ENCODE data around the gene ALDH1A2.
"Not testable (repeated sequence)": the region's sequence is repeated elsewhere in the genome, so short reads cannot be mapped to it uniquely, and the experiment has no call there.

The ALDH1A2 gene

DNA sequence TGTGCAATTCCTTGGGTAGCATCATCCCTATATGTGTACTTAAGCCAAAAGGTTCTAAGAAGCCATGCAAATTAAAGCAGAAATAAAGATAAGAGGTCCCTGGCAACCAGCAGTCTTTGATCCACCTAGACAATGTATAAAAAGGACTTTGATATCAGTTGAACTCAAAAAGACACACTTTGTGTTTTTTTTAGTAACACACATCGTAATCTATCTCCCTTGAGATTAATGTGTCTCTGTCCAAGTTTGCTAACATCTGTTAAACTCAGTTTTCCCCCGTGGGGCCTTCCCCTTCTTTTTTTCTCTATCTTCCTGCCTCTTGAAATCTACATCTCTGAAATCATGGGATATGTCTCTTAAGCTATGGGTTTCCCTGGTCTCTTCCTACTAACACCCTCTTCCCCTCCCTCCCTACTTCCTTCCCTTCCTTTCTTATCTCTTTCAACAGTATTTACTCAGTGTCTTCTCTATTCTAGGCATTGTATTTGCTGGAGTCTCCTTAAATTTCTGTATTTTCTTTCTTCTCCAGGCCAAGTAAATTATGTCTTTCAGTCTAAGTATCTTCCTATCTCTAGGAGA lies 27.7 kb downstream of the ALDH1A2 start:
- H3K4me3 ChIP-seq (ENCODE audit: low read depth, low read length): no peak overlapping the region
- H3K36me3 ChIP-seq: no peaks in the 10 kb centered on the region
- no peaks in the 10 kb centered on the region for H3K27me3 ChIP-seq
- no peaks in the 10 kb centered on the region for H3K9me3 ChIP-seq
- TF ChIP-seq, protein P1, sequence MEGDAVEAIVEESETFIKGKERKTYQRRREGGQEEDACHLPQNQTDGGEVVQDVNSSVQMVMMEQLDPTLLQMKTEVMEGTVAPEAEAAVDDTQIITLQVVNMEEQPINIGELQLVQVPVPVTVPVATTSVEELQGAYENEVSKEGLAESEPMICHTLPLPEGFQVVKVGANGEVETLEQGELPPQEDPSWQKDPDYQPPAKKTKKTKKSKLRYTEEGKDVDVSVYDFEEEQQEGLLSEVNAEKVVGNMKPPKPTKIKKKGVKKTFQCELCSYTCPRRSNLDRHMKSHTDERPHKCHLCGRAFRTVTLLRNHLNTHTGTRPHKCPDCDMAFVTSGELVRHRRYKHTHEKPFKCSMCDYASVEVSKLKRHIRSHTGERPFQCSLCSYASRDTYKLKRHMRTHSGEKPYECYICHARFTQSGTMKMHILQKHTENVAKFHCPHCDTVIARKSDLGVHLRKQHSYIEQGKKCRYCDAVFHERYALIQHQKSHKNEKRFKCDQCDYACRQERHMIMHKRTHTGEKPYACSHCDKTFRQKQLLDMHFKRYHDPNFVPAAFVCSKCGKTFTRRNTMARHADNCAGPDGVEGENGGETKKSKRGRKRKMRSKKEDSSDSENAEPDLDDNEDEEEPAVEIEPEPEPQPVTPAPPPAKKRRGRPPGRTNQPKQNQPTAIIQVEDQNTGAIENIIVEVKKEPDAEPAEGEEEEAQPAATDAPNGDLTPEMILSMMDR (IDR thresholded peaks at IDR 0.05; ENCODE audit: low read depth, low read length): no peak
- no peak for DNase-seq
- H3K4me1 ChIP-seq: no peaks in the 10 kb centered on the region; the same call in 1 of the 2 replicates

DNA sequence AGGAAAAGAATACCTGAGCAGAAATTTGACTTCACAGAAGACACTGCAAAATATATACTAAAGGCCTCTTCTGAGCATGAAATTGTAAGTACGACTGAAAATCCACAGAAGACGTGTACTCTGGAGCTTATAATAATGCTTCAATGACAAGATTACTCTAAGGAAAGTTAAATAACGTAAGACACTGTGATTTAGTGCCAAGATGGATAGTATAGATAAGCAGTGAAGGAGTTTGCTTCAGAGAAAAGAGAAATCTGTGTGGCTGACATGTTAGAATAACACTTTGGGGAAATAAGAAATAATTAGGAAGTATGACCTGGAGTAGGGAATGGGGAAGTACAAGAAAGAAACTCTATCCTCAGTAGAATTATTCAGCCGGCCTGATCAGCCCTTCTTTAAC lies 28.9 kb downstream of the ALDH1A2 start:
- Histone ChIP-seq H3K4me1 (no peaks in the 10 kb centered on the region; the same call in 1 of the 2 replicates), H3K9me3 (no peaks in the 10 kb centered on the region), H3K36me3 (no peaks in the 10 kb centered on the region), H3K27me3 (no peaks in the 10 kb centered on the region), H3K4me3 (ENCODE audit: low read depth, low read length) (no peak overlapping the region)
- DNase-seq: no peak
- TF ChIP-seq, protein P1 (IDR thresholded peaks at IDR 0.05; ENCODE audit: low read depth, low read length): no peak

DNA sequence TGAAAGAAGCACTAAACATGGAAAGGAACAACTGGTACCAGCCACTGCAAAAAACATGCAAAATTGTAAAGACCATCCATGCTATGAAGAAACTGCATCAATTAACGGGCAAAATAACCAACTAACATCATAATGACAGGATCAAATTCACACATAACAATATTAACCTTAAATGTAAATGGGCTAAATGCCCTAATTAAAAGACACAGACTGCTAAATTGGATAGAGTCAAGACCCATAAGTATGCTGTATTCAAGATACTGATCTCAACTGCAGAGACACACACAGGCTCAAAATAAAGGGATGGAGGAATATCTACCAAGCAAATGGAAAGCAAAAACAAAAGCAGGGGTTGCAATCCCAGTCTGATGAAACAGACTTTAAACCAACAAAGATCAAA lies 37.1 kb downstream of the ALDH1A2 start:
- not testable (repeated sequence) for H3K4me1 ChIP-seq; H3K36me3 ChIP-seq; DNase-seq; H3K4me3 ChIP-seq (ENCODE audit: low read depth, low read length); H3K9me3 ChIP-seq; H3K27me3 ChIP-seq

DNA sequence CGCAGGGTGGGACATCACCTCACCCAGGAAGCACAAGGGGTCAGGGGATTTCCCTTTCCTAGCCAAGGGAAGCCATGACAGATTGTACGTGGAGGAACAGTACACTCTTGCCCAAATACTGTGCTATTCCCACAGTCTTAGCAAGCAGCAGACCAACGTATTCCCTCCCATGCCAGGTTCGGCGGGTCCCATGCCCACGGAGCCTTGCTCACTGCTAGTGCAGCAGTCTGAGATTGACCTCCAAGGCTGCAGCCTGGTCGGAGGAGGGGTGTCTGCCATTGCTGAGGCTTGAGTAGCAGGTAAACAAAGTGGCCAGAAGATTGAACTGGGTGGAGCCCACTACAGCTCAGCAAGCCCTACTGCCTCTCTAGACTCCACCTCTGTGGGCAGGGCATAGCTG lies 39.0 kb downstream of the ALDH1A2 start:
- Histone ChIP-seq H3K4me1 (no peaks in the 10 kb centered on the region), H3K36me3 (no peaks in the 10 kb centered on the region), H3K9me3 (0 out of 2 replicates have a peak, but pooled peaks cover 7% of the 10 kb centered on the region), H3K4me3 (ENCODE audit: low read depth, low read length) (no peak overlapping the region), H3K27me3 (no peaks in the 10 kb centered on the region)
- TF ChIP-seq, protein P1 (IDR thresholded peaks at IDR 0.05; ENCODE audit: low read depth, low read length): no peak
- no peak for DNase-seq

DNA sequence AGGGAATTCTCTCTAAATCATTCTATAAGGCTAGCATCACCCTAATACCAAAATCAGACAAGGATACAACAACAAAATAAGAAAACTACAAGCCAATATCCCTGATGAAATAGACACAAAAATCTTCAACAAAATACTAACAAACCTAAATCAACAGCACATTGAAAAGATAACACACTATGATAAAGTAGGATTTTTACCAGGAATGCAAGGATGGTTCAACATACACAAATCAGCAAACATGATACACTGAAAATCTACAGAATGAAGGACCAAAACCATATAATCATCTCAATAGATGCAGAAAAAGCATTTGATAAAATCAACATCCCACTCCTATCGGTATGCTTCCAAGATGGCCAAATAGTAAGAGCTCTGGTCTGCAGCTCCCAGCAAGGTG lies 39.5 kb downstream of the ALDH1A2 start:
- H3K27me3 ChIP-seq: no peaks in the 10 kb centered on the region
- TF ChIP-seq, protein P1 (IDR thresholded peaks at IDR 0.05; ENCODE audit: low read depth, low read length): no peak
- H3K4me3 ChIP-seq (ENCODE audit: low read depth, low read length): no peak overlapping the region
- H3K36me3 ChIP-seq: no peaks in the 10 kb centered on the region
- H3K4me1 ChIP-seq: no peaks in the 10 kb centered on the region
- DNase-seq: no peak
- 0 out of 2 replicates have a peak, but pooled peaks cover 7% of the 10 kb centered on the region for H3K9me3 ChIP-seq

DNA sequence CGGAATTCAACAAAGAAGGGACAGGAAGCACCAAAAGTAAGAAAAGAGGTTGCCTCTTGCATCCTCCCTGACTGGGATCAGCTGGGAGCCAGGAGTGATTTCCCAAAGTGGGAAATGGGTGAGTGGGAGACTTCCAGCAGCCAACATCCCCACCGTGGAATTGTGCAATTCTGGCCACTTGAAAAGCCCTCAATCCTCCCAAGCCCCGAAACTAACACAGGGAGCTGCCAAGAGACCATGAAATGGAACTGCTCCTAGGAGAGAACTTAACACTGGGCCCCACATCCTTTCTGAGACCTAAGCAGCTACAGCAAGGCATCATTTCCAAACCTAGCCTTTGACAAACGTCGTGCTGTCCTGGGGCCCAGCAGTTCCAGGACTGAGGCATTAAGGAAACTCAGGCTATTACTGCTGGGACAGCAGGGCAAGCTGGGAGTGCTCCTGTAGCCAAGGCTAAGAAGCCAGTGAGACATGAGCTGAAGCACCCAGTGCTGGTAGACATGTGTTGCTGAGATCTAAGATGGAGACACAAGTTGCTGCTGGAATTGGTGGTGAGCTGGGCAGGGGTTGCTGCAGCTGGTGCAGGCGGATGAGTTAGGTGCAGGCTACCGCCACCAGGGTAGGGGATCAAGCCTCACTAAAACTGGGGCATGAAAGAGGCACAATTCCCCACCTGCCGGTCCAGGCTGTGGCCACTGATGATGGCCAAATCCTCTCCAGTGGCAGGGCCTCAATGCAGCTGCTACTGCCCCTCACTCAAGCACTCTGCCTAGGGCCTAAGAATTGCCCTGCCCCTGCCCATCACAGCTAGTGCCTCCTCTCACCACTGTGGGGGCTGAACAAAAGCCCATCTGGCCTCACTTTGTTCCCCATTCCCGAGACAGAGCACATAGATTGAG lies 43.9 kb downstream of the ALDH1A2 start:
- DNase-seq: no peak
- H3K4me3 ChIP-seq (ENCODE audit: low read depth, low read length): no peak overlapping the region
- TF ChIP-seq, protein P1 (IDR thresholded peaks at IDR 0.05; ENCODE audit: low read depth, low read length): no peak
- H3K9me3 ChIP-seq: 0 out of 2 replicates have a peak, but pooled peaks cover 5% of the 10 kb centered on the region
- H3K4me1 ChIP-seq: no peaks in the 10 kb centered on the region
- no peaks in the 10 kb centered on the region; the same call in 1 of the 2 replicates for H3K27me3 ChIP-seq
- no peaks in the 10 kb centered on the region for H3K36me3 ChIP-seq
